Endodermal cell (in vitro differentiated cells): ENCODE measurements around the gene ACVR1. TPM values are rescaled to one million over a fixed set of nuclear protein-coding genes. Genes with fewer than 3 reads are reported as not detected.

ENCODE experiments used
- DNase-seq: peaks from one replicate; pipeline ENCODE4 v3.0.0-alpha.2; 2017
- H3K27ac ChIP-seq: 2 replicates; pipeline ENCODE4 v1.5.1; 2013; ENCODE audit warnings: mild to moderate bottlenecking, low read depth, low read length, moderate library complexity
- H3K27me3 ChIP-seq: 2 replicates; pipeline ENCODE4 v1.6.1; 2013; ENCODE audit warnings: mild to moderate bottlenecking, low read length, moderate library complexity; ENCODE audit not compliant: insufficient read depth, control insufficient read depth, poor library complexity, severe bottlenecking
- H3K36me3 ChIP-seq: 2 replicates; pipeline ENCODE4 v1.7.0; 2013; ENCODE audit warnings: mild to moderate bottlenecking, low read length, moderate library complexity; ENCODE audit not compliant: control insufficient read depth, insufficient read depth
- H3K4me1 ChIP-seq: one replicate; pipeline ENCODE4 v1.7.0; 2013; ENCODE audit warnings: low read length; ENCODE audit not compliant: control insufficient read depth, insufficient read depth
- H3K4me3 ChIP-seq: 2 replicates; pipeline ENCODE4 v1.5.1; 2013; ENCODE audit warnings: mild to moderate bottlenecking, low read length, moderate library complexity
- H3K9ac ChIP-seq: 2 replicates; pipeline ENCODE4 v1.6.1; 2013; ENCODE audit warnings: mild to moderate bottlenecking, low read length, moderate library complexity; ENCODE audit not compliant: poor library complexity, severe bottlenecking; ENCODE audit errors: extremely low read depth
- H3K9me3 ChIP-seq: 2 replicates; pipeline ENCODE4 v1.6.1; 2013; ENCODE audit warnings: mild to moderate bottlenecking, low read length, moderate library complexity; ENCODE audit not compliant: control insufficient read depth
- H3K27ac Mint-ChIP-seq: 2 replicates; pipeline ENCODE4 v1.8.0; 2020; ENCODE audit warnings: mixed read lengths
- H3K27me3 Mint-ChIP-seq: 2 replicates; pipeline ENCODE4 v1.8.0; 2021; ENCODE audit warnings: mild to moderate bottlenecking, mixed read lengths; ENCODE audit not compliant: insufficient read depth
- H3K36me3 Mint-ChIP-seq: 2 replicates; pipeline ENCODE4 v1.8.0; 2020; ENCODE audit warnings: low read depth, mixed read lengths
- H3K4me1 Mint-ChIP-seq: 2 replicates; pipeline ENCODE4 v1.8.0; 2020; ENCODE audit warnings: mixed read lengths
- H3K4me3 Mint-ChIP-seq: 2 replicates; pipeline ENCODE4 v1.8.0; 2020; ENCODE audit warnings: mild to moderate bottlenecking, moderate library complexity, mixed read lengths
- H3K9me3 Mint-ChIP-seq: 2 replicates; pipeline ENCODE4 v1.8.0; 2020; ENCODE audit warnings: mild to moderate bottlenecking, mixed read lengths
- CTCF ChIP-seq: fragments of 200-600 bp; sonication (generic); conservative IDR thresholded peaks from 2 replicates; pipeline ENCODE4 v1.5.0; 2021; ENCODE audit warnings: antibody characterized with exemption, mild to moderate bottlenecking
- WGBS, 2 experiments: methylation state at CpG; one replicate each; pipeline versions ENCODE4 v1.1.5 to v1.1.7; 2013; ENCODE audit warnings: missing lambda C conversion rate in 2 of 2, mixed read lengths in 1 of 2; ENCODE audit not compliant: insufficient coverage in 1 of 2, insufficient read length in 1 of 2; 5-methylcytosine and 5-hydroxymethylcytosine counted together
- total RNA-seq, 2 donors: library from RNA; stranded (reverse); fragmentation: NEBNext Ultra II Directional in 1 of 2; extraction: Animal tissue kit (Norgen Biotek cat#: 25700) in 1 of 2; gene quantifications; 2 replicates in 1 of 2; 3 replicates in 1 of 2; pipeline ENCODE4 v1.2.1, GENCODE V29; 2021

ACVR1 gene
- total RNA-seq, 2 donors from 2014 or later, result 21.1 to 26.9 TPM

DNA sequence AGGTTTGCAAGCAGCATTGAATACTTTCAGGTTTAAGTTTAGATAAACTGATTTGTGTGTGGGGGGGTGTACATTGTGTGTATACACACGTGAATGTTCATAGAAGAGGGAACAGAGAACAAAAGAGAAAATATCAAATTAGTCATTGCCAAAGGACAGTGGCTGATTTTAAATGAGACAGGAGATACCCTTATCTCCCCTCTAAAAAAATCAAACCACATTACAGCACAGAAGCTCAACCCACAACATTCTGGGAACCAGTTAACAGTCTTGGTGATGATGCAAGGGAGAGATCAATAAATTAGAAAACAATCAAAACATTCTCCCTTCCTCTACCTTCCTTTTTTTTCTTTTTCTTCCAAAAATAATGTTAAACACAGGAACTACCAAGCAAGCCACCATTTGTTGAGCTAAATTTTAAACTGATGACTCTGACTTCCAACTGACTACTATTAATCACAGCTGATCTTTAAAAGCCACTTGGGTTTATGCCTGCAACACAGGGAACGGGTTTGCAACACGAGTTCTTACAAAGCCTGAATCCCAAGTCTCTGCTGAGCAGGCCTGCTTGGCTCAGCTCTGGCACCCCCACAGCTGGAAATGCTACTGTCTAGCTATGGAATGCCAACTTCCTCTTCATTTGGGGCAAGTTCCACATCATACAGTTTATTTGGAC, 128.3 kb downstream of the ACVR1 start:
- TF ChIP-seq CTCF, result no peak
- Histone ChIP-seq H3K27ac (no peak overlapping the region), H3K9me3 (no peaks in the 10 kb centered on the region), H3K27me3 (no peaks in the 10 kb centered on the region), H3K4me3 (no peak overlapping the region), H3K36me3 (peaks cover 17% of the 10 kb centered on the region), H3K9ac (no peak overlapping the region), H3K4me1 (no peaks in the 10 kb centered on the region)
- H3K27me3 Mint-ChIP-seq, result no peaks in the 10 kb centered on the region
- no peak overlapping the region for H3K27ac Mint-ChIP-seq
- no peaks in the 10 kb centered on the region for H3K9me3 Mint-ChIP-seq
- H3K4me1 Mint-ChIP-seq, result peaks cover 3% of the 10 kb centered on the region
- no peak for DNase-seq
- H3K36me3 Mint-ChIP-seq, result peaks cover 25% of the 10 kb centered on the region
- WGBS, 2 experiments, result 81 to 93% methylated on average over 2 to 3 of the region's 3 CpGs
- H3K4me3 Mint-ChIP-seq, result no peak overlapping the region

DNA sequence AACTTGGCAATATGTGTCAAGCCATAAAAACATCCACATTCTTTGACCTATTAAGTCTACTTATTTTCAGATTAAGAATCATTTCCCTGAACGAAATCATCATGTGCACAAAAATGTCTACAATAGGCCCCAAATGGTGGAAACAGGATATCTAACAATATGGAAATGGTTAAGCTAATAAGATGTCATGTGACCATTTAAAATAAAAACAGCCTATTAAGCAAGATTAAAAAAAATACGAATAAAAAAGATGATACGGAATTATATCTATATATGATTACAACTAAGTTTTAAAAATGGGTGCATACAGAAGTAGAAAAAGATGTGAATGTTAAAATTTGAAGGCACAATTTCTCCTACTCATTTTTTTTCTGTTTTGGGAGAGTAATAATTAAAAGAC, 128.8 kb downstream of the ACVR1 start:
- Histone ChIP-seq H3K27ac (no peak overlapping the region), H3K9ac (no peak overlapping the region)

DNA sequence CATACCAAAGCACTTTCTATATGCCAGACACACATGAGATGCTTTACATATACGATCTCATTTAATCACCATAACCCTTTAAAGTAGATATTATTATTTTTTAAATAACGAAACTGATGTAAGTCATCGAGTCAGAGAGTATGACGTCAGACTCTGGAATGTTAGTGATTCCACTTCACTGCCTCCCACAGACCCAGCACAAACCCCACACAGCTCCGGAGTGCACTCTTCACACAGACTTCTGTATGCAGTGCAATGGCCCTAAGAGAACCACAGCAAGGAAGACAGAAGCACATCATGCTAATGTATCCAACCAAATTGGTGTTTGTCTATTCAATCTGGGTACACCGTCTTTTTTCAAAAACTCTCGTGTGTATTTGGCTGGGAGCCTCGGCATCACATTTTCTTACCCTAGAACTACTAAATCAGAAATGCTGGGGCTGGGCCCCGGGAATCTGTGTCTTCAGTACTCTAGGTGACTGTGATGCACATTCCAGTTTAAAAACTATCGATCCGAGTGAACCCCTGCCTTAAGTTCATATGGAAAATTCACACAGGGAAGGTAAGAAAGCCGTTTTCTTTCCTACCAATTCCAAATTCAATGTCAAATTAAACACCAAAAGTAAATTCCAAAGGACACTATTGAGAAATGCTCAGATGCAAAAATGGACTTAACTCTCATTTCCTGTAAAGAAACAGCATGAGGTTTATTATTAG, 129.7 kb downstream of the ACVR1 start:
- 92 to 96% methylated on average over 7 to 11 of the region's 12 CpGs for WGBS, 2 experiments
- peaks cover 15% of the 10 kb centered on the region for H3K36me3 ChIP-seq
- DNase-seq, result no peak
- H3K36me3 Mint-ChIP-seq, result peaks cover 24% of the 10 kb centered on the region
- TF ChIP-seq CTCF, result no peak
- no peaks in the 10 kb centered on the region for H3K9me3 Mint-ChIP-seq
- H3K4me1 ChIP-seq, result no peaks in the 10 kb centered on the region
- H3K27ac ChIP-seq, result no peak overlapping the region
- no peak overlapping the region for H3K27ac Mint-ChIP-seq
- H3K4me3 Mint-ChIP-seq, result no peak overlapping the region
- no peak overlapping the region for H3K9ac ChIP-seq
- H3K27me3 Mint-ChIP-seq, result no peaks in the 10 kb centered on the region
- no peaks in the 10 kb centered on the region for H3K9me3 ChIP-seq
- no peak overlapping the region for H3K4me3 ChIP-seq
- no peaks in the 10 kb centered on the region for H3K27me3 ChIP-seq
- no peaks in the 10 kb centered on the region for H3K4me1 Mint-ChIP-seq

More for the DNA sequence above, 128.8 kb downstream of the ACVR1 start:
- Mint-ChIP-seq H3K9me3 (no peaks in the 10 kb centered on the region), H3K27ac (no peak overlapping the region), H3K27me3 (no peaks in the 10 kb centered on the region), H3K4me3 (no peak overlapping the region), H3K36me3 (peaks cover 27% of the 10 kb centered on the region), H3K4me1 (peaks cover 3% of the 10 kb centered on the region)
- H3K4me3 ChIP-seq, result no peak overlapping the region
- 100% methylated on average over 1 of the region's 3 CpGs; no CpG with 5 or more reads in 1 of the 2 experiments for WGBS, 2 experiments
- no peak for TF ChIP-seq CTCF
- H3K36me3 ChIP-seq, result peaks cover 15% of the 10 kb centered on the region
- no peaks in the 10 kb centered on the region for H3K4me1 ChIP-seq
- no peak for DNase-seq
- no peaks in the 10 kb centered on the region for H3K27me3 ChIP-seq
- no peaks in the 10 kb centered on the region for H3K9me3 ChIP-seq
